ENCODE data around the gene RENBP. TPM values are rescaled to one million over a fixed set of nuclear protein-coding genes. Genes with fewer than 3 reads are reported as not detected.
"Not testable (repeated sequence)": the region's sequence is repeated elsewhere in the genome, so short reads cannot be mapped to it uniquely, and the experiment has no call there.

Gene RENBP
- polyA plus RNA-seq = 1 to 10 TPM in 1 of 3 donors, under 1 TPM in 1, not detected in 1; 0.93 to 3.1 TPM

GRCh38 chrX:153944140-153944799 lies at the start of gene RENBP:
Gene RENBP (minus strand): TSS chrX:153944643. CDS start chrX:153944610, 33 bp downstream.
- peaks cover 27 to 29% of the 10 kb centered on the region in 2 donors for H3K4me1 Mint-ChIP-seq

GRCh38 chrX:153993978-153994377 lies 49.5 kb upstream of the RENBP start:
- DNase-seq = no peak
- H3K4me1 Mint-ChIP-seq = peaks cover 6 to 10% of the 10 kb centered on the region in 2 donors
- H3K27ac Mint-ChIP-seq = no peak overlapping the region

More at GRCh38 chrX:153944140-153944799, at the start of gene RENBP:
- Mint-ChIP-seq H3K9me3 (no peaks in the 10 kb centered on the region), H3K27ac (peak within 1 kb of the TSS in 5 of 6 donors; percentile 55 to 77 (median 66)), H3K27me3 (ENCODE audit: low read depth in 3 of 3) (peaks cover 0 to 9% (median 7%) of the 10 kb centered on the region in 3 donors), H3K36me3 (peaks cover 0 to 10% (median 4%) of the 10 kb centered on the region in 3 donors), H3K4me3 (peak within 1 kb of the TSS; percentile 73 to 83 (median 76))
- no peak for DNase-seq

GRCh38 chrX:153993079-153993478 lies 48.6 kb upstream of the RENBP start:
- H3K36me3 Mint-ChIP-seq = no peaks in the 10 kb centered on the region
- no peaks in the 10 kb centered on the region for H3K9me3 Mint-ChIP-seq
- no peak overlapping the region for H3K27ac Mint-ChIP-seq
- peaks cover 6 to 10% of the 10 kb centered on the region in 2 donors for H3K4me1 Mint-ChIP-seq
- H3K27me3 Mint-ChIP-seq (ENCODE audit: low read depth in 3 of 3) = peaks cover 2 to 10% (median 3%) of the 10 kb centered on the region in 3 donors
- DNase-seq = no peak
- no peak overlapping the region for H3K4me3 Mint-ChIP-seq

More at GRCh38 chrX:153993978-153994377, 49.5 kb upstream of the RENBP start:
- Mint-ChIP-seq H3K4me3 (no peak overlapping the region), H3K9me3 (no peaks in the 10 kb centered on the region), H3K36me3 (no peaks in the 10 kb centered on the region), H3K27me3 (ENCODE audit: low read depth in 3 of 3) (peaks cover 2 to 8% (median 3%) of the 10 kb centered on the region in 3 donors)

- DNase-seq = no peak
- H3K4me3 Mint-ChIP-seq = no peak overlapping the region
- H3K4me1 Mint-ChIP-seq = peaks cover 6 to 11% of the 10 kb centered on the region in 2 donors
- H3K9me3 Mint-ChIP-seq = no peaks in the 10 kb centered on the region
- peaks cover 2 to 12% (median 3%) of the 10 kb centered on the region in 3 donors for H3K27me3 Mint-ChIP-seq (ENCODE audit: low read depth in 3 of 3)
- H3K27ac Mint-ChIP-seq = no peak overlapping the region
- H3K36me3 Mint-ChIP-seq = no peaks in the 10 kb centered on the region
Observed at GRCh38 chrX:153992180-153992579, 47.7 kb upstream of the RENBP start.

- H3K27ac Mint-ChIP-seq = no peak overlapping the region
- no peak for DNase-seq
- H3K36me3 Mint-ChIP-seq = no peaks in the 10 kb centered on the region
- H3K4me3 Mint-ChIP-seq = no peak overlapping the region
- peaks cover 2 to 12% (median 3%) of the 10 kb centered on the region in 3 donors for H3K27me3 Mint-ChIP-seq (ENCODE audit: low read depth in 3 of 3)
- H3K9me3 Mint-ChIP-seq = no peaks in the 10 kb centered on the region
- peaks cover 6 to 11% of the 10 kb centered on the region in 2 donors for H3K4me1 Mint-ChIP-seq
Observed at GRCh38 chrX:153991013-153991580, 46.7 kb upstream of the RENBP start.

- H3K27me3 Mint-ChIP-seq (ENCODE audit: low read depth in 3 of 3) = peaks cover 2 to 12% (median 3%) of the 10 kb centered on the region in 3 donors
- H3K27ac Mint-ChIP-seq = peak overlapping the region in 3 of 6 donors; percentile 28 to 73 (median 48)
- no peaks in the 10 kb centered on the region for H3K36me3 Mint-ChIP-seq
- H3K4me3 Mint-ChIP-seq = peak overlapping the region in 1 of 5 donors; percentile 44
- DNase-seq = no peak
- H3K9me3 Mint-ChIP-seq = no peaks in the 10 kb centered on the region
- peaks cover 6 to 16% of the 10 kb centered on the region in 2 donors for H3K4me1 Mint-ChIP-seq
Observed at GRCh38 chrX:153989973-153990655, 45.7 kb upstream of the RENBP start.

GRCh38 chrX:153988493-153988892 lies 44.0 kb upstream of the RENBP start:
- H3K36me3 Mint-ChIP-seq = no peaks in the 10 kb centered on the region
- no peak for DNase-seq
- peaks cover 8 to 25% of the 10 kb centered on the region in 2 donors for H3K4me1 Mint-ChIP-seq
- H3K9me3 Mint-ChIP-seq = no peaks in the 10 kb centered on the region
- peaks cover 2 to 16% (median 3%) of the 10 kb centered on the region in 3 donors for H3K27me3 Mint-ChIP-seq (ENCODE audit: low read depth in 3 of 3)
- H3K27ac Mint-ChIP-seq = no peak overlapping the region
- H3K4me3 Mint-ChIP-seq = no peak overlapping the region

GRCh38 chrX:153984351-153985178 lies 40.1 kb upstream of the RENBP start:
- no peak for DNase-seq
- no peaks in the 10 kb centered on the region for H3K36me3 Mint-ChIP-seq
- peak overlapping the region; percentile 49 to 84 (median 64) for H3K27ac Mint-ChIP-seq
- H3K4me3 Mint-ChIP-seq = peak overlapping the region in 4 of 5 donors; percentile 44 to 71 (median 61)
- H3K9me3 Mint-ChIP-seq = no peaks in the 10 kb centered on the region
- H3K27me3 Mint-ChIP-seq (ENCODE audit: low read depth in 3 of 3) = peaks cover 1 to 20% (median 3%) of the 10 kb centered on the region in 3 donors
- H3K4me1 Mint-ChIP-seq = peaks cover 31 to 49% of the 10 kb centered on the region in 2 donors

GRCh38 chrX:153983321-153983801 lies 38.9 kb upstream of the RENBP start:
- Mint-ChIP-seq H3K27me3 (ENCODE audit: low read depth in 3 of 3) (peaks cover 0 to 17% (median 3%) of the 10 kb centered on the region in 3 donors), H3K4me3 (peak overlapping the region in 3 of 5 donors; percentile 30 to 57 (median 42)), H3K9me3 (no peaks in the 10 kb centered on the region), H3K27ac (peak overlapping the region in 5 of 6 donors; percentile 58 to 93 (median 83)), H3K36me3 (no peaks in the 10 kb centered on the region), H3K4me1 (peaks cover 31 to 47% of the 10 kb centered on the region in 2 donors)
- no peak for DNase-seq

- peaks cover 0 to 12% (median 3%) of the 10 kb centered on the region in 3 donors for H3K27me3 Mint-ChIP-seq (ENCODE audit: low read depth in 3 of 3)
- peaks cover 31 to 46% of the 10 kb centered on the region in 2 donors for H3K4me1 Mint-ChIP-seq
- no peaks in the 10 kb centered on the region for H3K36me3 Mint-ChIP-seq
- peak in 2 of 3 donors; percentile 34 to 39 for DNase-seq
- H3K27ac Mint-ChIP-seq = peak overlapping the region; percentile 82 to 94 (median 92)
- H3K4me3 Mint-ChIP-seq = peak overlapping the region; percentile 37 to 82 (median 63)
- H3K9me3 Mint-ChIP-seq = no peaks in the 10 kb centered on the region
Observed at GRCh38 chrX:153981771-153982533, 37.5 kb upstream of the RENBP start.

- peak overlapping the region; percentile 82 to 94 (median 92) for H3K27ac Mint-ChIP-seq
- no peaks in the 10 kb centered on the region for H3K36me3 Mint-ChIP-seq
- peaks cover 0 to 12% (median 3%) of the 10 kb centered on the region in 3 donors for H3K27me3 Mint-ChIP-seq (ENCODE audit: low read depth in 3 of 3)
- H3K9me3 Mint-ChIP-seq = no peaks in the 10 kb centered on the region
- DNase-seq = no peak
- H3K4me3 Mint-ChIP-seq = peak overlapping the region; percentile 37 to 82 (median 63)
- H3K4me1 Mint-ChIP-seq = peaks cover 31 to 46% of the 10 kb centered on the region in 2 donors
Observed at GRCh38 chrX:153981231-153981630, 36.8 kb upstream of the RENBP start.

- H3K36me3 Mint-ChIP-seq, H3K9me3 Mint-ChIP-seq, DNase-seq: not testable (repeated sequence)
- peak overlapping the region; percentile 61 to 74 (median 66) for H3K4me3 Mint-ChIP-seq
- H3K27me3 Mint-ChIP-seq (ENCODE audit: low read depth in 3 of 3) = peaks cover 0 to 12% (median 3%) of the 10 kb centered on the region in 3 donors
- H3K27ac Mint-ChIP-seq = peak overlapping the region; percentile 82 to 94 (median 92)
- peaks cover 36 to 44% of the 10 kb centered on the region in 2 donors for H3K4me1 Mint-ChIP-seq
Observed at GRCh38 chrX:153980394-153980793, 36.0 kb upstream of the RENBP start.

Data from immature natural killer cell (primary cell).